ENCODE results near the gene TIGD3.
A peak's percentile ranks its signal among the peaks of the same experiment; 100 is the strongest.

Gene TIGD3

DNA sequence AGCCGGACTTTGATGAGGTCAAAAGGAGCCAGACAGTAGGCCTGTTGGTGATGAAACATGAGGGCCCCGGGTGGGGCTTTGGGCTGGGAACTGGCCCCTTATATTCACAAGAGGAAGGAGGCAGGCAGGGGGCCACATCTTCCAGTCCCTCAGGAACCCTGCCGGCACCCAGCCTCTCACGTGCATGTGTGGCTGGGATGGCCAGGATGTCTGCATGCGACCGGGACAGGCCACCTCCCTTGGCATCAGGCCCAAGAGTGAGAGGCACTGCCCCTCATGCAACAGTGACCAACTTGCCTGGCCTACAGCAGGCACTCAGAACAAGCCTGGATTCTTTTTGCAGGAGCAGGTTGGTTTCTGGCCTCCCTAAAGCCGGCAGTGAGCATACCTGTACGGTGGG lies 22.5 kb downstream of the TIGD3 start:
- no peak overlapping the region for H3K4me3 ChIP-seq (ENCODE audit: low read depth, low read length)
- TF ChIP-seq, protein P1, sequence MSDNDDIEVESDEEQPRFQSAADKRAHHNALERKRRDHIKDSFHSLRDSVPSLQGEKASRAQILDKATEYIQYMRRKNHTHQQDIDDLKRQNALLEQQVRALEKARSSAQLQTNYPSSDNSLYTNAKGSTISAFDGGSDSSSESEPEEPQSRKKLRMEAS (IDR thresholded peaks at IDR 0.05; ENCODE audit: low read depth, low read length): no peak
- TF ChIP-seq, protein P2, sequence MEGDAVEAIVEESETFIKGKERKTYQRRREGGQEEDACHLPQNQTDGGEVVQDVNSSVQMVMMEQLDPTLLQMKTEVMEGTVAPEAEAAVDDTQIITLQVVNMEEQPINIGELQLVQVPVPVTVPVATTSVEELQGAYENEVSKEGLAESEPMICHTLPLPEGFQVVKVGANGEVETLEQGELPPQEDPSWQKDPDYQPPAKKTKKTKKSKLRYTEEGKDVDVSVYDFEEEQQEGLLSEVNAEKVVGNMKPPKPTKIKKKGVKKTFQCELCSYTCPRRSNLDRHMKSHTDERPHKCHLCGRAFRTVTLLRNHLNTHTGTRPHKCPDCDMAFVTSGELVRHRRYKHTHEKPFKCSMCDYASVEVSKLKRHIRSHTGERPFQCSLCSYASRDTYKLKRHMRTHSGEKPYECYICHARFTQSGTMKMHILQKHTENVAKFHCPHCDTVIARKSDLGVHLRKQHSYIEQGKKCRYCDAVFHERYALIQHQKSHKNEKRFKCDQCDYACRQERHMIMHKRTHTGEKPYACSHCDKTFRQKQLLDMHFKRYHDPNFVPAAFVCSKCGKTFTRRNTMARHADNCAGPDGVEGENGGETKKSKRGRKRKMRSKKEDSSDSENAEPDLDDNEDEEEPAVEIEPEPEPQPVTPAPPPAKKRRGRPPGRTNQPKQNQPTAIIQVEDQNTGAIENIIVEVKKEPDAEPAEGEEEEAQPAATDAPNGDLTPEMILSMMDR (IDR thresholded peaks at IDR 0.05; ENCODE audit: low read depth, low read length): no peak
- TF ChIP-seq MYC (IDR thresholded peaks at IDR 0.05; ENCODE audit: low read depth, low read length): no peak
- no peak for TF ChIP-seq POLR2A (IDR thresholded peaks at IDR 0.05; ENCODE audit: extremely low read depth, insufficient read length)
- no peak for DNase-seq (ENCODE audit: low read depth)

DNA sequence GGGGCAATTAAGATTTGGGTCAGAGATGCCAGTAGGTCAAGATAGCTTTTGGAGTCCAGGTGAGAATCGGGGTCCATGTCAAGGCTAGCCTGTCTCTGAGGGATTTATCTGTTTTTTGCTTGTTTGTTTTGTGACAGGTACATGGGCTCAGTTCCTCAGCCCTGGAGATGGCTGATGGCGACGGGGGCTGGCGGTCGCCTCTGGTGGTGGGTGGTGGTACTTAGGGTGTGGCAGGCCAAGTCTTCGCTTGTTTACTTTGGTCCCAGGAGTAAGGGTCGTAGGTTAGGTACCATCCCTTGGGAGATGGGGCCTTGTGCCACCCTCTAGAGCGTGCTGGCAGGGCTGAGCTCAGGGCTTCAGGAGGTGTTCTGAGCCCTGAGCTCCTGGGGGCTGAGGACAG lies 23.2 kb downstream of the TIGD3 start:
- TF ChIP-seq, protein P2 (IDR thresholded peaks at IDR 0.05; ENCODE audit: low read depth, low read length): no peak
- no peak for TF ChIP-seq MYC (IDR thresholded peaks at IDR 0.05; ENCODE audit: low read depth, low read length)
- no peak for TF ChIP-seq POLR2A (IDR thresholded peaks at IDR 0.05; ENCODE audit: extremely low read depth, insufficient read length)
- TF ChIP-seq, protein P1 (IDR thresholded peaks at IDR 0.05; ENCODE audit: low read depth, low read length): no peak
- H3K4me3 ChIP-seq (ENCODE audit: low read depth, low read length): no peak overlapping the region
- no peak for DNase-seq (ENCODE audit: low read depth)

DNA sequence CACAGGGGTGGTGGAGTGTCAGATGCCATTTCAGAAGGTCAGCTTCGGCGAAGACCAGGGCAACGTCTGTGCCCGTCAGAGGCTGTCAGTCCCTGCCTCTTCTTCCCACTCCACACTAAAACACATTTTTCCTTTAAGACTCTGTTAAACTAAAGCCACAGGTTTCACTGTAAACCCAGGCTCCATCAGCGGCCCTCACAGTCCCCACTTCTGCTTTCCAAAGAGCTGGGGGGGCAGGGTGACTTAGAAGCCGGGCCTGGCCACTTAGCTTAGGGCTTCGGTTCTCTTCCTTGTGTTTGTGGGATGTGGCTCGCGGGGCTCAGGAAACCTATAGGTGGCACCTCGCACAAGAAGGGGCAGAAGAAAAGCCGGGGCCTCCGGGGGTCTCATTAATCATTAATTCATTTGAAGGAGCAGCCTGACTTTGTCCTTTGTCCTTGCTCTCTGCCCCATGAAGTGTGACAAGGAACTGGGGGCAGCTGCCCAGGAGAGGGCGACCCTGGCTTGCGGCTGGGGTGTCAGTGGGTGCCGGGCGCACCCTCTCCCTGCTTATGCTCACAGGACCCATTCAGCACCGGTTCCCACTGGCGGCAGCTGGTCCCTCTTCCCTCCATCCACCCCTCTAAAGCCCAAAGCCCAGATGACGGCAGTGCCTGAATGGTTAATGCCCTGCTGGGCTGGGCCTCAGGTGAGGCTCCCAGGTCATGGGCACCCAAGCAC lies 23.8 kb downstream of the TIGD3 start:
- peak; percentile 83 for DNase-seq (ENCODE audit: low read depth)
- no peak overlapping the region for H3K4me3 ChIP-seq (ENCODE audit: low read depth, low read length)
- TF ChIP-seq POLR2A (IDR thresholded peaks at IDR 0.05; ENCODE audit: extremely low read depth, insufficient read length): no peak
- TF ChIP-seq, protein P1 (IDR thresholded peaks at IDR 0.05; ENCODE audit: low read depth, low read length): 0 out of 2 replicates have a peak, but pooled peaks have one; percentile 6
- TF ChIP-seq, protein P2 (IDR thresholded peaks at IDR 0.05; ENCODE audit: low read depth, low read length): peak; percentile 30
- no peak for TF ChIP-seq MYC (IDR thresholded peaks at IDR 0.05; ENCODE audit: low read depth, low read length)

DNA sequence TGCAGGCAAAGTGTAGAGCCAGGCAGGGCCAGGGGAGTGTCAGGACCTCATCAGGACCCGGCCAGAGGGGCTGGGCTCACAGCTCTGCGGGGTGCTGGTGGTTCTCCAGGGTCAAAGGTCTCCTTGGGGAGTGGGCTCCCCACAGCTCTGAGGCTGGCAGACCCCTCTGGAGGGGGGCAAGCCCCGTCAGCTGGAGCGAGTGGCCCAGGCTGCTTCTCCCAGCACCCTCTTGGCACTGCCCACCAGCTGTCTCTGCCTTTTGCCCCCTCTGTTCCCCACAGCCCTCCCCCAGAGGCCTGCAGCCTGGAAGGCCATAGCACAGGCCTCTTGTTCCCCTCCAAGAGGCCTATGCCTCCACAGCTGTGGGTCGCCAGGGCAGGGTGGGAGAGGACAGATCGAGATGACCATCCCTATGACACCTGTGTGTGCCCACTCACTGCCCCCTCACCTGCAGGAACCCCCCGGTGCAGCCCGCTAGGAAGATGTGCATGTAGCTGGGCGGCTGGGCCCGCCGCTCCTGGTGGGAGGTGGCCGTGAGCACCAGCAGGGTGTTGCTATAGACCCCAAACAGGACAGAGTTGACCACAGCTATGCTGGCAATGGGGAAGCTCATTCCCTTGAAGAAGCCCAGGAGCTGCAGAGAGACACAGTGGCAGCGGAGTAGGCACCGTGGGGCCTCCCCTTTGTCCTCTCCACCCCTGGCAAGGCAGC lies 24.5 kb downstream of the TIGD3 start:
- TF ChIP-seq, protein P1 (IDR thresholded peaks at IDR 0.05; ENCODE audit: low read depth, low read length): no peak
- TF ChIP-seq, protein P2 (IDR thresholded peaks at IDR 0.05; ENCODE audit: low read depth, low read length): no peak
- TF ChIP-seq MYC (IDR thresholded peaks at IDR 0.05; ENCODE audit: low read depth, low read length): no peak
- TF ChIP-seq POLR2A (IDR thresholded peaks at IDR 0.05; ENCODE audit: extremely low read depth, insufficient read length): no peak
- no peak for DNase-seq (ENCODE audit: low read depth)
- no peak overlapping the region for H3K4me3 ChIP-seq (ENCODE audit: low read depth, low read length)

DNA sequence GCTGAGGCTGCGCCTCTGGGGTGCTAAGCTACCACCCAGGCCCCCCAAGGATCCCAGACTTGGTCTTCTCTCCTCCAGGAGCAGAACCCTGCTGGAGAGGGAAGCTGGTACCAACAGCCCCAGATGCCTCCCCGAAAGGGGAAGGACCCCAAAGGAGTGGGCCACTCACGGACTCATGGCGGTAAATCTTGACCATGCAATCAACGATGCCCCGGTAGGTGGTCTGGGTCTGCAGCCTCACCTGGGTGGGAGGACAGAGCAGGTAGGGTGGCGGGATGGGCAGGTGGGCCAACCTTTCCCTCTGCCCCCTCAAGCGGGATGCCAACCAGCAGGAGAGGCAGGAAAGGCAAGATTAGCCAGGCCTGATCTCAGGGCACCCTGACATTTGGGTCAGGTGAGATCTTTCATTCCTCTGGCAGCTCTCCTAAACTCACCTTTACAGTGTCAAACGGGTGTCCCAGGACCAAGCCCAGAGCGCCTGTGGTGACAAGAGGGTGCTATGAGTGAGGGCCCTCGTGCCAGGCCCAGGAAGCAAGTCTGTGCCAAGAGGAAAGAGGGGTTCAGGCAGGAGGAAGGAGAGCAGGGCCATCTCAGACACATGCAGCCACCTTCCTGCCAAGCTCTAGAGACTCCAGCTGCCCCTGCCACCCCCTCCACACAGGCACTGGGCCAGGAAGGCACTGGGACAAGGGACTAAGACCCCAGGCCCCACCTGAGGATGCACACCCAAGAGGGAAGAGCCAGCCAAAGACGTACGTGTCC lies 25.3 kb downstream of the TIGD3 start:
- TF ChIP-seq, protein P1 (IDR thresholded peaks at IDR 0.05; ENCODE audit: low read depth, low read length): no peak
- no peak for TF ChIP-seq MYC (IDR thresholded peaks at IDR 0.05; ENCODE audit: low read depth, low read length)
- TF ChIP-seq, protein P2 (IDR thresholded peaks at IDR 0.05; ENCODE audit: low read depth, low read length): no peak
- no peak for TF ChIP-seq POLR2A (IDR thresholded peaks at IDR 0.05; ENCODE audit: extremely low read depth, insufficient read length)
- no peak for DNase-seq (ENCODE audit: low read depth)

More for the DNA sequence above, 25.3 kb downstream of the TIGD3 start:
- no peak overlapping the region for H3K4me3 ChIP-seq (ENCODE audit: low read depth, low read length)
